ENCODE measurements around the gene OR1F1.

Gene OR1F1

GRCh38 chr16:3220839-3221238, 32.8 kb downstream of the OR1F1 start:
- Histone ChIP-seq H3K27me3 (replicated peaks; ENCODE audit: control insufficient read depth, insufficient read depth, low read length, poor library complexity, severe bottlenecking) (no peaks in the 10 kb centered on the region), H3K9me3 (ENCODE audit: control insufficient read depth, low read length) (peaks cover 35% of the 10 kb centered on the region), H3K27ac (ENCODE audit: insufficient read depth, low read length, poor library complexity, severe bottlenecking) (no peak overlapping the region), H3K36me3 (ENCODE audit: control insufficient read depth, insufficient read depth, low read length) (peaks cover 19% of the 10 kb centered on the region), H3K4me1 (ENCODE audit: control insufficient read depth, insufficient read depth, low read length, poor library complexity, severe bottlenecking) (peaks cover 6% of the 10 kb centered on the region), H3K4me3 (ENCODE audit: insufficient read depth, low read depth, low read length, poor library complexity, severe bottlenecking) (no peak overlapping the region)
- no peak for DNase-seq

GRCh38 chr16:3223913-3224515, 36.0 kb downstream of the OR1F1 start:
- Histone ChIP-seq H3K27me3 (replicated peaks; ENCODE audit: control insufficient read depth, insufficient read depth, low read length, poor library complexity, severe bottlenecking) (no peaks in the 10 kb centered on the region), H3K4me1 (ENCODE audit: control insufficient read depth, insufficient read depth, low read length, poor library complexity, severe bottlenecking) (no peaks in the 10 kb centered on the region), H3K27ac (ENCODE audit: insufficient read depth, low read length, poor library complexity, severe bottlenecking) (no peak overlapping the region), H3K36me3 (ENCODE audit: control insufficient read depth, insufficient read depth, low read length) (peaks cover 35% of the 10 kb centered on the region), H3K9me3 (ENCODE audit: control insufficient read depth, low read length) (peaks cover 37% of the 10 kb centered on the region), H3K4me3 (ENCODE audit: insufficient read depth, low read depth, low read length, poor library complexity, severe bottlenecking) (no peak overlapping the region)
- no peak for DNase-seq

GRCh38 chr16:3234543-3234856, 46.5 kb downstream of the OR1F1 start:
- H3K9me3 ChIP-seq (ENCODE audit: control insufficient read depth, low read length), result peaks cover 4% of the 10 kb centered on the region
- DNase-seq, result no peak

GRCh38 chr16:3234857-3235561, 47.0 kb downstream of the OR1F1 start, which contains the start of gene ZNF200:
TSS of gene ZNF200 (minus strand) at chr16:3235158. CDS start at chr16:3233755, 1,403 bp downstream.
- H3K27ac ChIP-seq (ENCODE audit: insufficient read depth, low read length, poor library complexity, severe bottlenecking), result peak within 1 kb of the TSS; percentile 89
- H3K4me3 ChIP-seq (ENCODE audit: insufficient read depth, low read depth, low read length, poor library complexity, severe bottlenecking), result peak within 1 kb of the TSS; percentile 82
- DNase-seq, result peak; percentile 85 to 90 (median 86)
- peaks cover 4% of the 10 kb centered on the region for H3K9me3 ChIP-seq (ENCODE audit: control insufficient read depth, low read length)
- peaks cover 30% of the 10 kb centered on the region for H3K36me3 ChIP-seq (ENCODE audit: control insufficient read depth, insufficient read depth, low read length)
- H3K4me1 ChIP-seq (ENCODE audit: control insufficient read depth, insufficient read depth, low read length, poor library complexity, severe bottlenecking), result peaks cover 13% of the 10 kb centered on the region
- no peaks in the 10 kb centered on the region for H3K27me3 ChIP-seq (replicated peaks; ENCODE audit: control insufficient read depth, insufficient read depth, low read length, poor library complexity, severe bottlenecking)

More at GRCh38 chr16:3234543-3234856, 46.5 kb downstream of the OR1F1 start:
- Histone ChIP-seq H3K27ac (ENCODE audit: insufficient read depth, low read length, poor library complexity, severe bottlenecking) (peak overlapping the region; percentile 89), H3K4me3 (ENCODE audit: insufficient read depth, low read depth, low read length, poor library complexity, severe bottlenecking) (peak overlapping the region; percentile 82), H3K4me1 (ENCODE audit: control insufficient read depth, insufficient read depth, low read length, poor library complexity, severe bottlenecking) (peaks cover 13% of the 10 kb centered on the region), H3K27me3 (replicated peaks; ENCODE audit: control insufficient read depth, insufficient read depth, low read length, poor library complexity, severe bottlenecking) (no peaks in the 10 kb centered on the region), H3K36me3 (ENCODE audit: control insufficient read depth, insufficient read depth, low read length) (peaks cover 33% of the 10 kb centered on the region)

GRCh38 chr16:3235856-3236669, 48.1 kb downstream of the OR1F1 start:
- peak; percentile 45 to 80 (median 54) for DNase-seq
- H3K36me3 ChIP-seq (ENCODE audit: control insufficient read depth, insufficient read depth, low read length), result peaks cover 23% of the 10 kb centered on the region
- no peak overlapping the region for H3K4me3 ChIP-seq (ENCODE audit: insufficient read depth, low read depth, low read length, poor library complexity, severe bottlenecking)
- H3K27ac ChIP-seq (ENCODE audit: insufficient read depth, low read length, poor library complexity, severe bottlenecking), result peak overlapping the region; percentile 16
- peaks cover 13% of the 10 kb centered on the region for H3K4me1 ChIP-seq (ENCODE audit: control insufficient read depth, insufficient read depth, low read length, poor library complexity, severe bottlenecking)
- H3K27me3 ChIP-seq (replicated peaks; ENCODE audit: control insufficient read depth, insufficient read depth, low read length, poor library complexity, severe bottlenecking), result no peaks in the 10 kb centered on the region
- H3K9me3 ChIP-seq (ENCODE audit: control insufficient read depth, low read length), result peaks cover 4% of the 10 kb centered on the region

- DNase-seq, result no peak
- Histone ChIP-seq H3K27me3 (replicated peaks; ENCODE audit: control insufficient read depth, insufficient read depth, low read length, poor library complexity, severe bottlenecking) (no peaks in the 10 kb centered on the region), H3K27ac (ENCODE audit: insufficient read depth, low read length, poor library complexity, severe bottlenecking) (no peak overlapping the region), H3K36me3 (ENCODE audit: control insufficient read depth, insufficient read depth, low read length) (no peaks in the 10 kb centered on the region), H3K9me3 (ENCODE audit: control insufficient read depth, low read length) (no peaks in the 10 kb centered on the region), H3K4me3 (ENCODE audit: insufficient read depth, low read depth, low read length, poor library complexity, severe bottlenecking) (no peak overlapping the region), H3K4me1 (ENCODE audit: control insufficient read depth, insufficient read depth, low read length, poor library complexity, severe bottlenecking) (no peaks in the 10 kb centered on the region)
Measured at GRCh38 chr16:3241761-3242160, 53.8 kb downstream of the OR1F1 start.

- Histone ChIP-seq H3K4me1 (ENCODE audit: control insufficient read depth, insufficient read depth, low read length, poor library complexity, severe bottlenecking) (no peaks in the 10 kb centered on the region), H3K9me3 (ENCODE audit: control insufficient read depth, low read length) (no peaks in the 10 kb centered on the region), H3K36me3 (ENCODE audit: control insufficient read depth, insufficient read depth, low read length) (no peaks in the 10 kb centered on the region), H3K4me3 (ENCODE audit: insufficient read depth, low read depth, low read length, poor library complexity, severe bottlenecking) (no peak overlapping the region), H3K27me3 (replicated peaks; ENCODE audit: control insufficient read depth, insufficient read depth, low read length, poor library complexity, severe bottlenecking) (no peaks in the 10 kb centered on the region), H3K27ac (ENCODE audit: insufficient read depth, low read length, poor library complexity, severe bottlenecking) (no peak overlapping the region)
- DNase-seq, result no peak
Measured at GRCh38 chr16:3242709-3243108, 54.7 kb downstream of the OR1F1 start.

- Histone ChIP-seq H3K27me3 (replicated peaks; ENCODE audit: control insufficient read depth, insufficient read depth, low read length, poor library complexity, severe bottlenecking) (no peaks in the 10 kb centered on the region), H3K4me3 (ENCODE audit: insufficient read depth, low read depth, low read length, poor library complexity, severe bottlenecking) (no peak overlapping the region), H3K27ac (ENCODE audit: insufficient read depth, low read length, poor library complexity, severe bottlenecking) (no peak overlapping the region), H3K4me1 (ENCODE audit: control insufficient read depth, insufficient read depth, low read length, poor library complexity, severe bottlenecking) (no peaks in the 10 kb centered on the region), H3K36me3 (ENCODE audit: control insufficient read depth, insufficient read depth, low read length) (no peaks in the 10 kb centered on the region), H3K9me3 (ENCODE audit: control insufficient read depth, low read length) (no peaks in the 10 kb centered on the region)
- DNase-seq, result no peak
Measured at GRCh38 chr16:3243882-3244281, 55.9 kb downstream of the OR1F1 start.

- DNase-seq, result no peak
- Histone ChIP-seq H3K4me1 (ENCODE audit: control insufficient read depth, insufficient read depth, low read length, poor library complexity, severe bottlenecking) (no peaks in the 10 kb centered on the region), H3K36me3 (ENCODE audit: control insufficient read depth, insufficient read depth, low read length) (no peaks in the 10 kb centered on the region), H3K4me3 (ENCODE audit: insufficient read depth, low read depth, low read length, poor library complexity, severe bottlenecking) (no peak overlapping the region), H3K27ac (ENCODE audit: insufficient read depth, low read length, poor library complexity, severe bottlenecking) (no peak overlapping the region), H3K9me3 (ENCODE audit: control insufficient read depth, low read length) (no peaks in the 10 kb centered on the region), H3K27me3 (replicated peaks; ENCODE audit: control insufficient read depth, insufficient read depth, low read length, poor library complexity, severe bottlenecking) (no peaks in the 10 kb centered on the region)
Measured at GRCh38 chr16:3246002-3246401, 58.0 kb downstream of the OR1F1 start.

GRCh38 chr16:3246876-3247275, 58.9 kb downstream of the OR1F1 start:
- Histone ChIP-seq H3K4me3 (ENCODE audit: insufficient read depth, low read depth, low read length, poor library complexity, severe bottlenecking) (no peak overlapping the region), H3K27ac (ENCODE audit: insufficient read depth, low read length, poor library complexity, severe bottlenecking) (no peak overlapping the region), H3K9me3 (ENCODE audit: control insufficient read depth, low read length) (no peaks in the 10 kb centered on the region), H3K4me1 (ENCODE audit: control insufficient read depth, insufficient read depth, low read length, poor library complexity, severe bottlenecking) (no peaks in the 10 kb centered on the region), H3K27me3 (replicated peaks; ENCODE audit: control insufficient read depth, insufficient read depth, low read length, poor library complexity, severe bottlenecking) (no peaks in the 10 kb centered on the region), H3K36me3 (ENCODE audit: control insufficient read depth, insufficient read depth, low read length) (no peaks in the 10 kb centered on the region)
- DNase-seq, result no peak

All from effector memory CD4-positive, alpha-beta T cell (primary cell).